Measurements from ENCODE around the gene DNTTIP2. TPM values are rescaled to one million over a fixed set of nuclear protein-coding genes. Genes with fewer than 3 reads are reported as not detected.

The DNTTIP2 gene
- total RNA-seq, 1 donor from 2014 or later, result 54.0 TPM

GRCh38 chr1:93877529-93877928 is 1.5 kb downstream of the DNTTIP2 start:
- no peak for TF ChIP-seq CTCF (IDR thresholded peaks at IDR 0.05; ENCODE audit: partially characterized antibody, unreplicated experiment)
- H3K4me3 Mint-ChIP-seq (ENCODE audit: unreplicated experiment), result peak overlapping the region; percentile 90
- H3K9me3 Mint-ChIP-seq (ENCODE audit: unreplicated experiment), result peaks cover 3% of the 10 kb centered on the region
- H3K27ac Mint-ChIP-seq (ENCODE audit: unreplicated experiment), result no peak overlapping the region
- H3K36me3 Mint-ChIP-seq (ENCODE audit: unreplicated experiment), result no peaks in the 10 kb centered on the region
- no peak for DNase-seq
- H3K4me1 Mint-ChIP-seq (ENCODE audit: low read depth, unreplicated experiment), result peaks cover 9% of the 10 kb centered on the region
- H3K27me3 Mint-ChIP-seq (ENCODE audit: unreplicated experiment), result no peaks in the 10 kb centered on the region

DNA sequence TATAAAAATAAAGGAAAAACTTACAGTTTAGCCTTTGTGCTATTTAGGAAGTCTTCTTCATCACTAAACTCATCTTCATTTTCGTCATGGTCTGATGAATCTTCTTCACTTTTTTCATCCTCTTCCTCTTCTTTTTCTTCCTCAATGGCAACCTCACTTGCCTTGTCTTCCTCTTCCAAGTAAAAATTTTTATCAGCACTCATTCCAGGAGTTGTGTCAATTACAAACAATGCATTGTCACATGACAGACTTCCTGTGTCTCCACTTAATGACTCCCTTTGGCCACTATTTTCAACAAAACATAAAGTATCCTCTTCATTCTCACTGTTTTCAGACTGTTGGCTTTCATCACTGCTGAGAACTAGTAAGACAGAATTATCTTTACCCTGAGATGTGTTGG is 2.8 kb downstream of the DNTTIP2 start:
- Mint-ChIP-seq H3K36me3 (ENCODE audit: unreplicated experiment) (no peaks in the 10 kb centered on the region), H3K27me3 (ENCODE audit: unreplicated experiment) (no peaks in the 10 kb centered on the region), H3K4me1 (ENCODE audit: low read depth, unreplicated experiment) (peaks cover 9% of the 10 kb centered on the region), H3K27ac (ENCODE audit: unreplicated experiment) (no peak overlapping the region), H3K9me3 (ENCODE audit: unreplicated experiment) (peaks cover 3% of the 10 kb centered on the region), H3K4me3 (ENCODE audit: unreplicated experiment) (peak overlapping the region; percentile 35)
- no peak for TF ChIP-seq CTCF (IDR thresholded peaks at IDR 0.05; ENCODE audit: partially characterized antibody, unreplicated experiment)
- no peak for DNase-seq

DNA sequence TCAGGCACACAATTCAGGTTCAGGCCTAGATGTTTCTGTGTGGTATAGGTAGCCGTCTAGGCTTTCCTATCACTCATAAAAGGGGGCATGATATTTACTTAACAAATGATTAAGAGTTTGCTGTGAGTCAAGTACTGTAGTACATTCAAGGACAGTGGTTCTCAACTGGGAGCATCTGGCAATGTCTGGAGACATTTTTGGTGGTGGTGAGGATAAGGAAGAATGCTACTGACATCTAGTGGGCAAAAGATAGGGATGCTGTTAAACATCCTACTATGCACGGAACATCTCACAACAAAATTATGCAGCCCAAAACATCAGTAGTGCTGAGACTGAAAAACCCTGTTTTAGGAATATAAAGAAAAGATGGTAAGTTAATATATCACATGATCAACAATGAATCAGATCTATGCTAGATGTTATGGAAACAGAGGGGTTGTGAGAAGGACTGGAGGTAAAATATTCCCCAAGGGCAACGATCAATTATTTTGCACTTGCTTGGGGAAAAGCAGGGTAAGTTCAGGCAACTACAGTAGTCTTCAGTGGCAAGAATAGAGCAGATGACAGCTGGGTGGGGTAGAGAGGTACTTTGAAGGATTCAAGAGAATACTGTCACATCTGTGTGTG is 4.9 kb downstream of the DNTTIP2 start:
- no peak for DNase-seq
- Mint-ChIP-seq H3K36me3 (ENCODE audit: unreplicated experiment) (no peaks in the 10 kb centered on the region), H3K27ac (ENCODE audit: unreplicated experiment) (peak overlapping the region; percentile 34), H3K27me3 (ENCODE audit: unreplicated experiment) (no peaks in the 10 kb centered on the region), H3K4me1 (ENCODE audit: low read depth, unreplicated experiment) (peaks cover 4% of the 10 kb centered on the region), H3K4me3 (ENCODE audit: unreplicated experiment) (peak overlapping the region; percentile 8), H3K9me3 (ENCODE audit: unreplicated experiment) (peaks cover 3% of the 10 kb centered on the region)
- TF ChIP-seq CTCF (IDR thresholded peaks at IDR 0.05; ENCODE audit: partially characterized antibody, unreplicated experiment), result peak; percentile 49

- no peak overlapping the region for H3K4me3 Mint-ChIP-seq (ENCODE audit: unreplicated experiment)
- peaks cover 1% of the 10 kb centered on the region for H3K9me3 Mint-ChIP-seq (ENCODE audit: unreplicated experiment)
- no peaks in the 10 kb centered on the region for H3K27me3 Mint-ChIP-seq (ENCODE audit: unreplicated experiment)
These were observed 7.6 kb downstream of the DNTTIP2 start for GRCh38 chr1:93871366-93871765.

More at GRCh38 chr1:93871366-93871765, 7.6 kb downstream of the DNTTIP2 start:
- no peaks in the 10 kb centered on the region for H3K36me3 Mint-ChIP-seq (ENCODE audit: unreplicated experiment)
- H3K4me1 Mint-ChIP-seq (ENCODE audit: low read depth, unreplicated experiment), result peaks cover 4% of the 10 kb centered on the region
- DNase-seq, result no peak
- H3K27ac Mint-ChIP-seq (ENCODE audit: unreplicated experiment), result no peak overlapping the region
- TF ChIP-seq CTCF (IDR thresholded peaks at IDR 0.05; ENCODE audit: partially characterized antibody, unreplicated experiment), result no peak
